ENCODE measurements around the gene ACTA1.

The ACTA1 gene

DNA sequence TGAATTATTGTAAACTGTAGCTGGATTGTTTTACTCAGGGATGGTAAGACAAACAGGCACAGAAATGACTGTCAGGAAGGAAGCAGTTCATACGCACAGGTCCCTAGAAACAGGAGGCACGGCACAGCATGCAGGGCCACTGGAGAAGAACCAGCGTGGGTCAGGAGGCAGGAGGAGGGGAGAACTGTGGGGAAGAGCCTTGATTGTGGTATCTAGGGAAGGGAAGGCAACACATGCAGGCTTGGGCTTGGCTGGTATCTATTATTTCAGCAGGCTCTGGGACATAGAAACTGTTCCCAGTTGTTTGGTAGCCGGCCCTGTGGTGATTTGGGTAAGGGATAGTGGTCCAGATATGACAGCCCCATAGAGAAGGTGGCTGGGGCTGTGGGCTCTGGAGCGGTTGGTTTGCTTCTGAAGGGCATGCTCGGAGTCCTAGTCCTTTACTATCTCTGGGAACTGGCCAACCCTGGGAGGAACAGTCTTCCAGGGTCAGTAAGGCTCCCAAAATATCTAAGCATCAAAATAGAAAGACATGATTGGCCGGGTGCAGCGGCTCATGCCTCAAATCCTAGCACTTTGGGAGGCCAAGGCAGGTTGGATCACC lies 47.9 kb downstream of the ACTA1 start:
- no peaks in the 10 kb centered on the region for H3K36me3 Mint-ChIP-seq (ENCODE audit: low read depth)
- H3K9me3 Mint-ChIP-seq, result no peaks in the 10 kb centered on the region
- H3K27me3 Mint-ChIP-seq, result peaks cover 25% of the 10 kb centered on the region
- intact Hi-C loops (cut with micrococcal nuclease), result no loop called here
- no peak overlapping the region for H3K4me3 Mint-ChIP-seq
- no peak overlapping the region for H3K27ac Mint-ChIP-seq
- H3K4me1 Mint-ChIP-seq (ENCODE audit: low read depth), result no peaks in the 10 kb centered on the region

DNA sequence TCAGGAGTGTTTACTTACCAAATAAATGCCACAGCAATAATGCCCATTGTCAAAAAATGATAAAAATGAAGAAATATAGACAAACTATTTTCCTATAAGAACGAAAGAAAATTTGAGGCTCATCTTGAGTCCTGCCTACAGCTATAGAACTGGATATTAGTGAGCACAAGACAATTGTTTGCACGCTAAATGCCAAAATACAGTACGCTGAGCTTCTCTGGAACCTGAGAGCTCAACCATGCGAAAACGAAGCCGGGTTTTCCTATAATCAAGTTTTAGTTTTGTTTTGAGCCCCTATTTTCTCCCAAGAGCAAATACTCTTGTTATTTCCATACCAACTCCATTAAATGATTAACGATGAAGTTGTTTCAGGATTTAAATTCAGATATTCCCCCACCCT lies 49.1 kb downstream of the ACTA1 start:
- Mint-ChIP-seq H3K27ac (no peak overlapping the region), H3K4me1 (ENCODE audit: low read depth) (no peaks in the 10 kb centered on the region), H3K4me3 (no peak overlapping the region), H3K36me3 (ENCODE audit: low read depth) (no peaks in the 10 kb centered on the region), H3K27me3 (peaks cover 25% of the 10 kb centered on the region), H3K9me3 (no peaks in the 10 kb centered on the region)
- intact Hi-C loops (cut with micrococcal nuclease), result no loop called here

DNA sequence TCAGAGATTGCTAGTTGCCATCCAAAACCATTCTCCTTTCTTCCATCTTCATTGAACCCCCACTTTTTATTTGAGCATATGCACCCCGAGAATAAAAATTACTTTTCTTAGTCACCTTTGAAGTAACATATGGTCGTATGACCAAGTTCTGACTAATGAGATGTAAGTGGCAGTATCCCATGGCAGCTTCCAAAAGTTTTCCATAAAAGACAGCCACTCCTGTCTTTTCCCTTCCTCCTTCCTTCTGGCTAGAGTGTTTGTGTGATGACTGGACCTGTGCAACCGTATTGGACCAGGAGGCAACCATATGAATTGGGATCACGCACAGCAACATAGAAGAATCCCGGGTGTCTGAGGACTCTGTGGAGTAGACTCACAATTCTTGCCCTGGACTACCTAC lies 49.9 kb downstream of the ACTA1 start:
- H3K27ac Mint-ChIP-seq, result no peak overlapping the region
- no peak overlapping the region for H3K4me3 Mint-ChIP-seq
- no peaks in the 10 kb centered on the region for H3K36me3 Mint-ChIP-seq (ENCODE audit: low read depth)
- peaks cover 22% of the 10 kb centered on the region for H3K27me3 Mint-ChIP-seq
- no peaks in the 10 kb centered on the region for H3K4me1 Mint-ChIP-seq (ENCODE audit: low read depth)
- intact Hi-C loops (cut with micrococcal nuclease), result no loop called here
- H3K9me3 Mint-ChIP-seq, result no peaks in the 10 kb centered on the region

DNA sequence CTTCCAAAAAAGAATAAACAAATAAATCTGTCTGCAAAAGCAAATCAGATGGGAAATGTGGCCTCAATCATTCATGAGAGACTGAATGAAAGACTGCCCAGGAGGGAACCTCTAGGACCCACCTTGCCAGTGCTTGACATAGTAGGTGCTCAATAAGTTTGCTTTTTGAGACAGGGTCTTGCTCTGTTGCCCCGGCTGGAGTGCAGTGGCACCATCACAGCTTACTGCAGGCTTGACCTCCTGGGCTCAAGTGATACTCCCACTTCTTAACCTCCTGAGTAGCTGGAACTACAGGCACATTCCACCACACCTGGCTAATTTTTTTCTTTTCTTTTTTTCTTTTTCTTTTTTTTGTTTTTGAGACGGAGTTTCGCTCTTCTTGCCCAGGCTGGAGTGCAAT lies 50.7 kb downstream of the ACTA1 start:
- no peak overlapping the region for H3K27ac Mint-ChIP-seq
- no peaks in the 10 kb centered on the region for H3K36me3 Mint-ChIP-seq (ENCODE audit: low read depth)
- H3K4me3 Mint-ChIP-seq, result no peak overlapping the region
- no peaks in the 10 kb centered on the region for H3K4me1 Mint-ChIP-seq (ENCODE audit: low read depth)
- intact Hi-C loops (cut with micrococcal nuclease), result no loop called here
- H3K27me3 Mint-ChIP-seq, result peaks cover 20% of the 10 kb centered on the region
- H3K9me3 Mint-ChIP-seq, result no peaks in the 10 kb centered on the region
